HepG2 (cell line): ENCODE data around the gene ZNF547. TPM values are rescaled to one million over a fixed set of nuclear protein-coding genes. Genes with fewer than 3 reads are reported as not detected.

Experiments
- FOXC1 ChIP-seq: sonication (generic); formaldehyde crosslinking; IDR thresholded peaks from 2 replicates; pipeline ENCODE4 v1.8.0; 2022; ENCODE audit warnings: mild to moderate bottlenecking, missing genetic modification reagents, borderline replicate concordance
- HOMEZ ChIP-seq: IDR thresholded peaks from 2 replicates; pipeline ENCODE4 v1.6.1; 2016; ENCODE audit warnings: low read depth
- KDM3A ChIP-seq: IDR thresholded peaks from 2 replicates; pipeline ENCODE4 v1.6.1; 2018; ENCODE audit warnings: low read depth, missing compliant biosample characterization
- KDM4B ChIP-seq: sonication (generic); formaldehyde crosslinking; IDR thresholded peaks from 2 replicates; pipeline ENCODE4 v1.4.0; 2020; ENCODE audit warnings: missing genetic modification reagents
- TFDP2 ChIP-seq: sonication (generic); formaldehyde crosslinking; IDR thresholded peaks from 2 replicates; pipeline ENCODE4 v1.4.0; 2020; ENCODE audit warnings: missing genetic modification reagents
- ZBTB34 ChIP-seq: sonication (generic); formaldehyde crosslinking; IDR thresholded peaks from 2 replicates; pipeline ENCODE4 v1.8.0; 2022; ENCODE audit warnings: mild to moderate bottlenecking, missing genetic modification reagents
- ZNF468 ChIP-seq: sonication (generic); formaldehyde crosslinking; IDR thresholded peaks from 2 replicates; pipeline ENCODE4 v1.8.0; 2022; ENCODE audit warnings: mild to moderate bottlenecking, moderate library complexity, missing genetic modification reagents
- polyA plus RNA-seq, 8 experiments: library from polyadenylated mRNA; depleted of rRNA in 3 of 8; stranded (reverse) in 7 of 8; unstranded in 1 of 8; fragments of >200 nt; fragmentation: Illumina TruSeq in 4 of 8; extraction: Trizol in 4 of 8; gene quantifications; 2 replicates each; pipeline versions ENCODE4 v1.2.1 to v1.2.3, GENCODE V29; 2011 to 2016; ENCODE audit warnings: low read depth in 4 of 8, missing spikeins in 1 of 8, mixed read lengths in 1 of 8; ENCODE audit not compliant: insufficient read depth in 1 of 8
- total RNA-seq, 5 experiments: library from RNA; depleted of rRNA; stranded (reverse); fragments of >200 nt; fragmentation: Illumina TruSeq; extraction: Trizol; gene quantifications; 2 replicates each; pipeline ENCODE4 v1.2.3, GENCODE V29; 2016; ENCODE audit warnings: low read depth in 1 of 5
- TF ChIP-seq, protein P1 (sequence below): sonication (generic); formaldehyde crosslinking; IDR thresholded peaks from 2 replicates; pipeline ENCODE4 v1.4.0; 2020; ENCODE audit warnings: missing genetic modification reagents
- TF ChIP-seq, protein P2 (sequence below): IDR thresholded peaks from 2 replicates; pipeline ENCODE4 v1.6.1; 2016; ENCODE audit warnings: low read depth, missing genetic modification reagents, missing compliant biosample characterization
- TF ChIP-seq, protein P3 (sequence below): sonication (generic); formaldehyde crosslinking; IDR thresholded peaks from 2 replicates; pipeline ENCODE4 v1.5.1; 2020; ENCODE audit warnings: mild to moderate bottlenecking, missing genetic modification reagents
- TF ChIP-seq, protein P4 (sequence below): sonication (generic); formaldehyde crosslinking; IDR thresholded peaks from 2 replicates; pipeline ENCODE4 v1.5.1; 2020; ENCODE audit warnings: mild to moderate bottlenecking, missing genetic modification reagents, moderate library complexity

The ZNF547 gene
- total and polyA plus RNA-seq, 2 of the 13 experiments (the other 11 are each of a cell fraction or from before 2014, with no cell fraction given), result 2.0 to 2.6 TPM

- TF ChIP-seq, protein P1, sequence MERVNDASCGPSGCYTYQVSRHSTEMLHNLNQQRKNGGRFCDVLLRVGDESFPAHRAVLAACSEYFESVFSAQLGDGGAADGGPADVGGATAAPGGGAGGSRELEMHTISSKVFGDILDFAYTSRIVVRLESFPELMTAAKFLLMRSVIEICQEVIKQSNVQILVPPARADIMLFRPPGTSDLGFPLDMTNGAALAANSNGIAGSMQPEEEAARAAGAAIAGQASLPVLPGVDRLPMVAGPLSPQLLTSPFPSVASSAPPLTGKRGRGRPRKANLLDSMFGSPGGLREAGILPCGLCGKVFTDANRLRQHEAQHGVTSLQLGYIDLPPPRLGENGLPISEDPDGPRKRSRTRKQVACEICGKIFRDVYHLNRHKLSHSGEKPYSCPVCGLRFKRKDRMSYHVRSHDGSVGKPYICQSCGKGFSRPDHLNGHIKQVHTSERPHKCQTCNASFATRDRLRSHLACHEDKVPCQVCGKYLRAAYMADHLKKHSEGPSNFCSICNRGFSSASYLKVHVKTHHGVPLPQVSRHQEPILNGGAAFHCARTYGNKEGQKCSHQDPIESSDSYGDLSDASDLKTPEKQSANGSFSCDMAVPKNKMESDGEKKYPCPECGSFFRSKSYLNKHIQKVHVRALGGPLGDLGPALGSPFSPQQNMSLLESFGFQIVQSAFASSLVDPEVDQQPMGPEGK (CRISPR knock-in tag), result no peak
- TF ChIP-seq ZNF468, result no peak
- TF ChIP-seq, protein P2, sequence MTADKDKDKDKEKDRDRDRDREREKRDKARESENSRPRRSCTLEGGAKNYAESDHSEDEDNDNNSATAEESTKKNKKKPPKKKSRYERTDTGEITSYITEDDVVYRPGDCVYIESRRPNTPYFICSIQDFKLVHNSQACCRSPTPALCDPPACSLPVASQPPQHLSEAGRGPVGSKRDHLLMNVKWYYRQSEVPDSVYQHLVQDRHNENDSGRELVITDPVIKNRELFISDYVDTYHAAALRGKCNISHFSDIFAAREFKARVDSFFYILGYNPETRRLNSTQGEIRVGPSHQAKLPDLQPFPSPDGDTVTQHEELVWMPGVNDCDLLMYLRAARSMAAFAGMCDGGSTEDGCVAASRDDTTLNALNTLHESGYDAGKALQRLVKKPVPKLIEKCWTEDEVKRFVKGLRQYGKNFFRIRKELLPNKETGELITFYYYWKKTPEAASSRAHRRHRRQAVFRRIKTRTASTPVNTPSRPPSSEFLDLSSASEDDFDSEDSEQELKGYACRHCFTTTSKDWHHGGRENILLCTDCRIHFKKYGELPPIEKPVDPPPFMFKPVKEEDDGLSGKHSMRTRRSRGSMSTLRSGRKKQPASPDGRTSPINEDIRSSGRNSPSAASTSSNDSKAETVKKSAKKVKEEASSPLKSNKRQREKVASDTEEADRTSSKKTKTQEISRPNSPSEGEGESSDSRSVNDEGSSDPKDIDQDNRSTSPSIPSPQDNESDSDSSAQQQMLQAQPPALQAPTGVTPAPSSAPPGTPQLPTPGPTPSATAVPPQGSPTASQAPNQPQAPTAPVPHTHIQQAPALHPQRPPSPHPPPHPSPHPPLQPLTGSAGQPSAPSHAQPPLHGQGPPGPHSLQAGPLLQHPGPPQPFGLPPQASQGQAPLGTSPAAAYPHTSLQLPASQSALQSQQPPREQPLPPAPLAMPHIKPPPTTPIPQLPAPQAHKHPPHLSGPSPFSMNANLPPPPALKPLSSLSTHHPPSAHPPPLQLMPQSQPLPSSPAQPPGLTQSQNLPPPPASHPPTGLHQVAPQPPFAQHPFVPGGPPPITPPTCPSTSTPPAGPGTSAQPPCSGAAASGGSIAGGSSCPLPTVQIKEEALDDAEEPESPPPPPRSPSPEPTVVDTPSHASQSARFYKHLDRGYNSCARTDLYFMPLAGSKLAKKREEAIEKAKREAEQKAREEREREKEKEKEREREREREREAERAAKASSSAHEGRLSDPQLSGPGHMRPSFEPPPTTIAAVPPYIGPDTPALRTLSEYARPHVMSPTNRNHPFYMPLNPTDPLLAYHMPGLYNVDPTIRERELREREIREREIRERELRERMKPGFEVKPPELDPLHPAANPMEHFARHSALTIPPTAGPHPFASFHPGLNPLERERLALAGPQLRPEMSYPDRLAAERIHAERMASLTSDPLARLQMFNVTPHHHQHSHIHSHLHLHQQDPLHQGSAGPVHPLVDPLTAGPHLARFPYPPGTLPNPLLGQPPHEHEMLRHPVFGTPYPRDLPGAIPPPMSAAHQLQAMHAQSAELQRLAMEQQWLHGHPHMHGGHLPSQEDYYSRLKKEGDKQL (CRISPR knock-in tag), result no peak
- TF ChIP-seq, protein P3, sequence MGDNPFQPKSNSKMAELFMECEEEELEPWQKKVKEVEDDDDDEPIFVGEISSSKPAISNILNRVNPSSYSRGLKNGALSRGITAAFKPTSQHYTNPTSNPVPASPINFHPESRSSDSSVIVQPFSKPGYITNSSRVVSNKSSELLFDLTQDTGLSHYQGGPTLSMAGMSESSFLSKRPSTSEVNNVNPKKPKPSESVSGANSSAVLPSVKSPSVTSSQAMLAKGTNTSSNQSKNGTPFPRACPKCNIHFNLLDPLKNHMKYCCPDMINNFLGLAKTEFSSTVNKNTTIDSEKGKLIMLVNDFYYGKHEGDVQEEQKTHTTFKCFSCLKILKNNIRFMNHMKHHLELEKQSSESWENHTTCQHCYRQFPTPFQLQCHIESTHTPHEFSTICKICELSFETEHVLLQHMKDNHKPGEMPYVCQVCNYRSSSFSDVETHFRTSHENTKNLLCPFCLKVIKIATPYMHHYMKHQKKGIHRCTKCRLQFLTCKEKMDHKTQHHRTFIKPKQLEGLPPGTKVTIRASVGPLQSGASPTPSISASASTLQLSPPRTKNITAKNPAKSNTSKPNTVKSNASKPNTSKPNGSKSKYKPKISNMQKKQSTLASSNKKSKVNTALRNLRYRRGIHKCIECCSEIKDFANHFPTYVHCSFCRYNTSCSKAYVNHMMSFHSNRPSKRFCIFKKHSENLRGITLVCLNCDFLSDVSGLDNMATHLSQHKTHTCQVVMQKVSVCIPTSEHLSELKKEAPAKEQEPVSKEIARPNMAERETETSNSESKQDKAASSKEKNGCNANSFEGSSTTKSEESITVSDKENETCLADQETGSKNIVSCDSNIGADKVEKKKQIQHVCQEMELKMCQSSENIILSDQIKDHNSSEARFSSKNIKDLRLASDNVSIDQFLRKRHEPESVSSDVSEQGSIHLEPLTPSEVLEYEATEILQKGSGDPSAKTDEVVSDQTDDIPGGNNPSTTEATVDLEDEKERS, result no peak
- no peak for TF ChIP-seq ZBTB34
- TF ChIP-seq TFDP2, result 0 out of 2 replicates have a peak, but pooled peaks have one; percentile 18
- TF ChIP-seq HOMEZ (CRISPR knock-in tag), result no peak
- TF ChIP-seq, protein P4, sequence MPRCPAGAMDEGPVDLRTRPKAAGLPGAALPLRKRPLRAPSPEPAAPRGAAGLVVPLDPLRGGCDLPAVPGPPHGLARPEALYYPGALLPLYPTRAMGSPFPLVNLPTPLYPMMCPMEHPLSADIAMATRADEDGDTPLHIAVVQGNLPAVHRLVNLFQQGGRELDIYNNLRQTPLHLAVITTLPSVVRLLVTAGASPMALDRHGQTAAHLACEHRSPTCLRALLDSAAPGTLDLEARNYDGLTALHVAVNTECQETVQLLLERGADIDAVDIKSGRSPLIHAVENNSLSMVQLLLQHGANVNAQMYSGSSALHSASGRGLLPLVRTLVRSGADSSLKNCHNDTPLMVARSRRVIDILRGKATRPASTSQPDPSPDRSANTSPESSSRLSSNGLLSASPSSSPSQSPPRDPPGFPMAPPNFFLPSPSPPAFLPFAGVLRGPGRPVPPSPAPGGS, result no peak
- no peak for TF ChIP-seq FOXC1 (CRISPR knock-in tag)
- no peak for TF ChIP-seq KDM4B (CRISPR knock-in tag)
- TF ChIP-seq KDM3A, result no peak
Measured at GRCh38 chr19:57406516-57407123, 43.3 kb downstream of the ZNF547 start (continued).
